ENCODE results near the gene HSD17B3. TPM values are rescaled to one million over a fixed set of nuclear protein-coding genes. Genes with fewer than 3 reads are reported as not detected.

The HSD17B3 gene
- total RNA-seq, 2 experiments from 2014 or later: not detected

DNA sequence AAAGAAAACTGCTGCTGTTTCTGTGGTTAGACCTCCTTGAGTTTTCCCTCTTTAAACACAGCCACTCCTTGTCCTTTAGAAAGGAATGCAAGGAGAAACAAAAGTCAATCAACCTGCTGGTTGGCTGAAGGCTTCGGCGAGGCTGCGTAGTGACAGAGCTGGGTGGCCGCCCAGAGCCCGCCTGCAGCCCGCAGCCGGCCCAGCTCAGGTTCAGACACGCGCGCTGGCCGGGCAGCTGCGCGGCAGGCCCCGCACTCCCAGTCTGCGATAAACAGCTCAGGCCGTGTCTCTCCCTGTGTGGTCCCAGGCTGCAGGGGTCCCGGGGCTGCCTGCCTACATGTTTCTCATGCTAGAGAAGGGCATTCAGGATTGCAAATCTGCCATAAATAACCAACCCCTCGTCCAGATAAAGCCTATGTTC lies 115.4 kb downstream of the HSD17B3 start:
- Mint-ChIP-seq H3K36me3 (ENCODE audit: low read depth) (peaks cover 5% of the 10 kb centered on the region), H3K27me3 (ENCODE audit: low read depth) (peaks cover 28% of the 10 kb centered on the region), H3K4me1 (ENCODE audit: low read depth) (no peaks in the 10 kb centered on the region), H3K4me3 (no peak overlapping the region), H3K9me3 (peaks cover 14% of the 10 kb centered on the region), H3K27ac (no peak overlapping the region)
- no peak for DNase-seq
- CTCF ChIA-PET: no interaction called here
- intact Hi-C loops (cut with micrococcal nuclease): no loop called here

DNA sequence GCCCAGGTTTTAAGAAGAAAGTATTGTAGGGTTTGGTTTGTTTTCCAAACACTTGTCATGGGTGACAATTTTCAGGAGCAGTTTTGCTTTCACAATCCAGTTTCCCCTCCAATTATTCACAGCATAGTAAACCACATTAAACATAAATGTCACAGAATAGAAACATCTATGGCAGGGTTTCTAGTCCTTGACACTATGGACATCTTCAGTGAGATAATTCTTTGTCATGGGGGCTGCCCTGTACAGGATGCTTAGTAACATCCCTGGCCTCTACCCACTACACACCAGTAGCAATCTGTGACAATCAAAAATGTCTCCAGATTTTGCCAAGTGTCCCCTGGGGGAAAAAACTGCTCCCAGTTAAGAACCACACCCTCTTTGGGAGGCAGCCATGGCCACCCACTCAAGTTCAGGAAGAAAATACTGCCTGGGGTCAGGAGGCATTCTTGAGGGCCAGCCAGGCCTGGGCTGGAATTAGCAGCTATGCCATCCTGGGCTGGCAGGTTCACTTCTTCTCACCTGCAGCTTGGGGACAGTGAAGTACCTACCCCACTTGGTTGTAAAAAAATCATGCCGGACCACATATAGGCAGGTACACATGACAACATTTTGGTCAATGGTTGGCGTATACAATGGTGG lies 116.3 kb downstream of the HSD17B3 start:
- no peak for DNase-seq
- no peaks in the 10 kb centered on the region for H3K4me1 Mint-ChIP-seq (ENCODE audit: low read depth)
- no peak overlapping the region for H3K4me3 Mint-ChIP-seq
- CTCF ChIA-PET: no interaction called here
- H3K27me3 Mint-ChIP-seq (ENCODE audit: low read depth): peaks cover 28% of the 10 kb centered on the region
- H3K27ac Mint-ChIP-seq: no peak overlapping the region
- peaks cover 8% of the 10 kb centered on the region for H3K9me3 Mint-ChIP-seq
- intact Hi-C loops (cut with micrococcal nuclease): no loop called here
- H3K36me3 Mint-ChIP-seq (ENCODE audit: low read depth): peaks cover 1% of the 10 kb centered on the region

Other genes starting within 250 kb of the HSD17B3 start
- gene SLC35D2, start 81.5 kb upstream of the HSD17B3 start, total RNA-seq: 1 to 10 TPM in 1 of 2 experiments, under 1 TPM in 1; 0.91 to 1.1 TPM
- gene ZNF367, start 116.2 kb upstream of the HSD17B3 start, total RNA-seq: 10 to 100 TPM; 35.8 to 36.1 TPM
- 1 to 10 TPM; 7.3 to 7.9 TPM for gene HABP4, start 148.0 kb upstream of the HSD17B3 start, total RNA-seq